Measurements from ENCODE around the gene PDE9A. TPM values are rescaled to one million over a fixed set of nuclear protein-coding genes. Genes with fewer than 3 reads are reported as not detected.

PDE9A gene
- total and polyA plus RNA-seq, 2 experiments from 2014 or later, result 14.3 to 19.6 TPM

GRCh38 chr21:42650441-42651421, 2.7 kb upstream of the PDE9A start:
- Histone ChIP-seq H3K9me3 (ENCODE audit: low read depth) (no peaks in the 10 kb centered on the region), H3K4me3 (no peak overlapping the region), H4K20me1 (ENCODE audit: insufficient read depth, poor library complexity, severe bottlenecking) (peaks cover 12% of the 10 kb centered on the region), H3K27me3 (no peaks in the 10 kb centered on the region), H3K4me2 (no peak overlapping the region), H3K9me2 (replicated peaks; ENCODE audit: insufficient read depth) (no peaks in the 10 kb centered on the region), H3K27ac (no peak overlapping the region), H2AFZ (no peak overlapping the region), H3K79me2 (peaks cover 14% of the 10 kb centered on the region), H3K36me3 (replicated peaks; ENCODE audit: insufficient read depth, low read depth) (no peaks in the 10 kb centered on the region), H3K4me1 (ENCODE audit: insufficient read depth) (peaks cover 12% of the 10 kb centered on the region)
- TF ChIP-seq, protein P1, sequence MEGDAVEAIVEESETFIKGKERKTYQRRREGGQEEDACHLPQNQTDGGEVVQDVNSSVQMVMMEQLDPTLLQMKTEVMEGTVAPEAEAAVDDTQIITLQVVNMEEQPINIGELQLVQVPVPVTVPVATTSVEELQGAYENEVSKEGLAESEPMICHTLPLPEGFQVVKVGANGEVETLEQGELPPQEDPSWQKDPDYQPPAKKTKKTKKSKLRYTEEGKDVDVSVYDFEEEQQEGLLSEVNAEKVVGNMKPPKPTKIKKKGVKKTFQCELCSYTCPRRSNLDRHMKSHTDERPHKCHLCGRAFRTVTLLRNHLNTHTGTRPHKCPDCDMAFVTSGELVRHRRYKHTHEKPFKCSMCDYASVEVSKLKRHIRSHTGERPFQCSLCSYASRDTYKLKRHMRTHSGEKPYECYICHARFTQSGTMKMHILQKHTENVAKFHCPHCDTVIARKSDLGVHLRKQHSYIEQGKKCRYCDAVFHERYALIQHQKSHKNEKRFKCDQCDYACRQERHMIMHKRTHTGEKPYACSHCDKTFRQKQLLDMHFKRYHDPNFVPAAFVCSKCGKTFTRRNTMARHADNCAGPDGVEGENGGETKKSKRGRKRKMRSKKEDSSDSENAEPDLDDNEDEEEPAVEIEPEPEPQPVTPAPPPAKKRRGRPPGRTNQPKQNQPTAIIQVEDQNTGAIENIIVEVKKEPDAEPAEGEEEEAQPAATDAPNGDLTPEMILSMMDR (IDR thresholded peaks at IDR 0.05; ENCODE audit: poor library complexity), result no peak
- TF ChIP-seq EZH2phosphoT487 (IDR thresholded peaks at IDR 0.05; ENCODE audit: low read depth, severe bottlenecking, unreplicated experiment) (no peak), EZH2 (IDR thresholded peaks at IDR 0.05; ENCODE audit: borderline replicate concordance) (no peak)
- no peak for DNase-seq (ENCODE audit: low spot score)
- WGBS (ENCODE audit: low lambda C conversion rate, missing lambda C conversion rate), result 94% methylated on average over 21 of the region's 21 CpGs

DNA sequence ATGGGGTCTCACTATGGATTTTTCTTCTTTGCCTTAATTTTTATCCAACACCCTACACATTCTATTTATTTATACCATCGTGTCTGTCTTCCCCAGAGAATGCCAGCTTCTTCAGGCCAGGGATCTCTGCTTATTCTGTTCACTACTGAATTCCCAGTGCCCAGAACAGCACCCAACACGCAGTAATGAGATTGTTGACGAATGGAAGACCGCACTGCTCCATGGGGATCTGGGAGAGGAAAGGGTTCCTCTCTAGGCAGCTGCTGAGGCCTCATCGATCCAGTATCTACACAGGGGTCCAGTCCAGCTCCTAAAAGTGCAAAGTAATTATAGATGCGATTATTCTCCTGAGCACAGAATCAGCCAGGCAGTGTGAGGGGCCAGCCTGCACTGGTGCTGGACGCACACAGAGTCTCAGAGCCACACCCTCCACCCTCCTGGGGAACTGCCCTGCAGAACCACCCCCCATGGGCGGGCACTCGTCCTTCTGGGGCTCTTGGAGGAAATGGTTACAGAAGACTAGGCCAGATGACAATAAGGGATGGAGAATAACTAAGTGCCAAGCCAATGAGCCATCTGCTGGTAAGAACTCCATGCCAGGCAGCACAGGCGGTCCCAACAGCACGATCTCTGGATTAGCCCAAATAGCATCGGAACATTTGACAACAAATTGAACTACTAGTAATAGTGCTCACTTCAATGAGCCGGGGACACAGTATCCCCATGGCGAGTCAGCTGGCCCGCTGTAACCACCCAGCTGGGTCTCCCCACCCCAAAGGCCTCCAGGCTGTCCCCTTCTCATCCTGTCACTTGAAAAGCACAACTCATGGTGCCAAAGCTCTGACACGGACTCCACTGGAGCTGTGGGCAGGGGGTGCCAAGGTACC, 1.7 kb upstream of the PDE9A start:
- H4K20me1 ChIP-seq (ENCODE audit: insufficient read depth, poor library complexity, severe bottlenecking), result peaks cover 22% of the 10 kb centered on the region
- no peak overlapping the region for H3K4me3 ChIP-seq
- no peak overlapping the region for H3K4me2 ChIP-seq
- TF ChIP-seq, protein P1 (IDR thresholded peaks at IDR 0.05; ENCODE audit: poor library complexity), result no peak
- TF ChIP-seq EZH2phosphoT487 (IDR thresholded peaks at IDR 0.05; ENCODE audit: low read depth, severe bottlenecking, unreplicated experiment) (no peak), EZH2 (IDR thresholded peaks at IDR 0.05; ENCODE audit: borderline replicate concordance) (no peak)
- no peak overlapping the region for H3K27ac ChIP-seq
- H3K4me1 ChIP-seq (ENCODE audit: insufficient read depth), result peaks cover 20% of the 10 kb centered on the region
- H3K9me3 ChIP-seq (ENCODE audit: low read depth), result no peaks in the 10 kb centered on the region
- no peaks in the 10 kb centered on the region for H3K36me3 ChIP-seq (replicated peaks; ENCODE audit: insufficient read depth, low read depth)
- H3K27me3 ChIP-seq, result no peaks in the 10 kb centered on the region
- WGBS (ENCODE audit: low lambda C conversion rate, missing lambda C conversion rate), result 90% methylated on average over 16 of the region's 16 CpGs
- no peaks in the 10 kb centered on the region for H3K9me2 ChIP-seq (replicated peaks; ENCODE audit: insufficient read depth)
- DNase-seq (ENCODE audit: low spot score), result no peak
- H2AFZ ChIP-seq, result no peak overlapping the region
- H3K79me2 ChIP-seq, result peaks cover 25% of the 10 kb centered on the region

- H3K4me3 ChIP-seq, result peak overlapping the region; percentile 88
- no peaks in the 10 kb centered on the region for H3K36me3 ChIP-seq (replicated peaks; ENCODE audit: insufficient read depth, low read depth)
- H3K9me2 ChIP-seq (replicated peaks; ENCODE audit: insufficient read depth), result no peaks in the 10 kb centered on the region
- TF ChIP-seq EZH2 (IDR thresholded peaks at IDR 0.05; ENCODE audit: borderline replicate concordance), result no peak
- TF ChIP-seq EZH2phosphoT487 (IDR thresholded peaks at IDR 0.05; ENCODE audit: low read depth, severe bottlenecking, unreplicated experiment), result no peak
- TF ChIP-seq, protein P1 (IDR thresholded peaks at IDR 0.05; ENCODE audit: poor library complexity), result peak; percentile 47
- peaks cover 20% of the 10 kb centered on the region for H3K4me1 ChIP-seq (ENCODE audit: insufficient read depth)
- H3K4me2 ChIP-seq, result peak overlapping the region; percentile 100
- H3K79me2 ChIP-seq, result peaks cover 34% of the 10 kb centered on the region
- peaks cover 26% of the 10 kb centered on the region for H4K20me1 ChIP-seq (ENCODE audit: insufficient read depth, poor library complexity, severe bottlenecking)
- H3K27me3 ChIP-seq, result no peaks in the 10 kb centered on the region
- 16% methylated on average over 23 of the region's 24 CpGs for WGBS (ENCODE audit: low lambda C conversion rate, missing lambda C conversion rate)
- DNase-seq (ENCODE audit: low spot score), result peak; percentile 83
- no peaks in the 10 kb centered on the region for H3K9me3 ChIP-seq (ENCODE audit: low read depth)
- peak overlapping the region; percentile 95 for H3K27ac ChIP-seq
- peak overlapping the region; percentile 90 for H2AFZ ChIP-seq
Measured at GRCh38 chr21:42652527-42653230, 742 bp upstream of the PDE9A start.
